DOHH2 (cell line): ENCODE results near the gene NCSTN.

Source experiments
- H3F3A ChIP-seq: fragments of 200-600 bp; sonication (generic), shearing (Covaris generic); 2 replicates; pipeline ENCODE4 v1.6.0; 2016; ENCODE audit warnings: antibody characterized with exemption, mild to moderate bottlenecking; ENCODE audit not compliant: control insufficient read depth, insufficient read depth
- H3K27ac ChIP-seq: fragments of 200-600 bp; sonication (generic); 2 replicates; pipeline ENCODE4 v1.5.1; 2014; ENCODE audit warnings: low read depth, mild to moderate bottlenecking, low read length, moderate library complexity
- H3K27me3 ChIP-seq: fragments of 200-600 bp; sonication (generic); 2 replicates; pipeline ENCODE4 v1.6.1; 2014; ENCODE audit warnings: mild to moderate bottlenecking, low read length, mixed read lengths; ENCODE audit not compliant: control insufficient read depth
- H3K36me3 ChIP-seq: fragments of 200-600 bp; sonication (generic); 2 replicates; pipeline ENCODE4 v1.6.1; 2014; ENCODE audit warnings: mild to moderate bottlenecking, low read length, moderate library complexity, mixed read lengths; ENCODE audit not compliant: control insufficient read depth
- H3K4me1 ChIP-seq: fragments of 200-600 bp; sonication (generic); 2 replicates; pipeline ENCODE4 v1.6.1; 2014; ENCODE audit warnings: mild to moderate bottlenecking, low read length, mixed read lengths; ENCODE audit not compliant: control insufficient read depth
- H3K4me2 ChIP-seq: fragments of 200-600 bp; sonication (generic); 2 replicates; pipeline ENCODE4 v1.6.0; 2014; ENCODE audit warnings: mild to moderate bottlenecking, low read length, moderate library complexity
- H3K4me3 ChIP-seq: fragments of 200-600 bp; sonication (generic); 2 replicates; pipeline ENCODE4 v1.5.1; 2014; ENCODE audit warnings: mild to moderate bottlenecking, low read length, mixed read lengths
- H3K79me2 ChIP-seq: fragments of 200-600 bp; sonication (generic); 2 replicates; pipeline ENCODE4 v1.6.1; 2014; ENCODE audit warnings: mild to moderate bottlenecking, low read length, mixed read lengths; ENCODE audit not compliant: control insufficient read depth
- H3K9me2 ChIP-seq: fragments of 200-600 bp; sonication (generic); replicated peaks from 2 replicates; pipeline ENCODE4 v1.6.1; 2014; ENCODE audit warnings: mild to moderate bottlenecking, low read length, mixed read lengths; ENCODE audit not compliant: control insufficient read depth
- H3K9me3 ChIP-seq: fragments of 200-600 bp; sonication (generic); 2 replicates; pipeline ENCODE4 v1.6.1; 2014; ENCODE audit warnings: antibody characterized with exemption, low read length, mixed read lengths; ENCODE audit not compliant: control insufficient read depth, insufficient read depth
- H4K20me1 ChIP-seq: fragments of 200-600 bp; sonication (generic); 2 replicates; pipeline ENCODE4 v1.6.0; 2014; ENCODE audit warnings: low read depth, mild to moderate bottlenecking, antibody characterized with exemption, low read length, moderate library complexity; ENCODE audit not compliant: control insufficient read depth, insufficient read depth
- CTCF ChIP-seq: fragments of 200-600 bp; sonication (generic); IDR thresholded peaks from one replicate; pipeline ENCODE4 v1.5.1; 2014; ENCODE audit warnings: antibody characterized with exemption, mild to moderate bottlenecking, low read depth, low read length; ENCODE audit not compliant: poor library complexity, severe bottlenecking
- EZH2phosphoT487 ChIP-seq: fragments of 200-600 bp; sonication (generic); IDR thresholded peaks from 2 replicates; pipeline ENCODE4 v1.6.1; 2017; ENCODE audit warnings: borderline replicate concordance, mild to moderate bottlenecking, antibody characterized with exemption, low read length, moderate library complexity, mixed read lengths

NCSTN gene

GRCh38 chr1:160407839-160408801, 64.9 kb downstream of the NCSTN start:
- no peaks in the 10 kb centered on the region for H3K79me2 ChIP-seq
- TF ChIP-seq CTCF: no peak
- TF ChIP-seq EZH2phosphoT487: no peak
- no peaks in the 10 kb centered on the region for H3K4me1 ChIP-seq

More at GRCh38 chr1:160407839-160408801, 64.9 kb downstream of the NCSTN start:
- H4K20me1 ChIP-seq: no peaks in the 10 kb centered on the region
- no peak overlapping the region for H3K27ac ChIP-seq
- no peaks in the 10 kb centered on the region for H3K9me3 ChIP-seq
- no peaks in the 10 kb centered on the region for H3K36me3 ChIP-seq
- no peaks in the 10 kb centered on the region for H3K9me2 ChIP-seq
- no peak overlapping the region for H3K4me3 ChIP-seq
- no peak overlapping the region for H3K4me2 ChIP-seq
- peaks cover 10% of the 10 kb centered on the region; the same call in 1 of the 2 replicates for H3K27me3 ChIP-seq
- no peaks in the 10 kb centered on the region for H3F3A ChIP-seq
